SK-N-MC (cell line): ENCODE results near the gene EVC2.

Experiments used
- EZH2 ChIP-seq: fragments of 200-600 bp; sonication (generic); IDR thresholded peaks from one replicate; pipeline ENCODE4 v1.6.1; 2017; ENCODE audit warnings: antibody characterized with exemption
- POLR2AphosphoS5 ChIP-seq: IDR thresholded peaks from 2 replicates; pipeline ENCODE4 v1.6.1; 2012; ENCODE audit warnings: mild to moderate bottlenecking, low read depth, low read length, borderline replicate concordance

- TF ChIP-seq EZH2, result no peak
- no peak for TF ChIP-seq POLR2AphosphoS5
These were observed 993 bp downstream of the EVC2 start for GRCh38 chr4:5707366-5707765.
